H1 (cell line): ENCODE results near the gene AGR2.

Experiments used
- ATF2 ChIP-seq: IDR thresholded peaks from 2 replicates; pipeline ENCODE4 v1.6.1; 2012; ENCODE audit warnings: low read length, inconsistent platforms
- CTCF ChIP-seq, 3 experiments: IDR thresholded peaks; 1 replicate in 2 of 3; 2 replicates in 1 of 3; pipeline versions ENCODE4 v1.5.1 to v1.6.1; 2011; ENCODE audit warnings: low read length in 3 of 3, mild to moderate bottlenecking in 3 of 3, inconsistent platforms in 2 of 3, low read depth in 1 of 3, moderate library complexity in 1 of 3; ENCODE audit not compliant: insufficient read depth in 1 of 3; ENCODE audit errors: control extremely low read depth in 1 of 3
- GABPA ChIP-seq: IDR thresholded peaks from 2 replicates; pipeline ENCODE4 v1.6.1; 2011; ENCODE audit warnings: mild to moderate bottlenecking, low read length, moderate library complexity, borderline replicate concordance; ENCODE audit not compliant: insufficient read depth
- POLR2A ChIP-seq, 2 experiments: IDR thresholded peaks; 1 replicate in 1 of 2; 2 replicates in 1 of 2; pipeline ENCODE4 v1.6.1; 2011; ENCODE audit warnings: low read depth in 2 of 2, low read length in 2 of 2, mild to moderate bottlenecking in 2 of 2; ENCODE audit errors: control extremely low read depth in 1 of 2
- USF2 ChIP-seq: IDR thresholded peaks from 2 replicates; pipeline ENCODE4 v1.6.1; 2011; ENCODE audit warnings: low read length, improper control_type of control experiment

GRCh38 chr7:16745645-16746044 lies 59.2 kb downstream of the AGR2 start:
- TF ChIP-seq POLR2A (IDR thresholded peaks at IDR 0.05; ENCODE audit: control extremely low read depth in 1 of 2, low read depth in 2 of 2, low read length in 2 of 2) (no peak), GABPA (no peak), USF2 (no peak), ATF2 (no peak), CTCF (IDR thresholded peaks at IDR 0.05; ENCODE audit: control extremely low read depth in 1 of 3, insufficient read depth in 1 of 3, low read depth in 1 of 3, low read length in 3 of 3) (no peak)
